Brain microvascular endothelial cell (primary cell): ENCODE results near the gene TMEM39B.
"Not testable (repeated sequence)": the region's sequence is repeated elsewhere in the genome, so short reads cannot be mapped to it uniquely, and the experiment has no call there.

Experiments used
- DNase-seq: peaks from one replicate; pipeline ENCODE4 v3.0.0-alpha.2; 2020
- H3K27ac ChIP-seq: fragments of 250-450 bp; sonication (Bioruptor Pico); 2 replicates; pipeline ENCODE4 v1.5.1; 2020; ENCODE audit warnings: mild to moderate bottlenecking, moderate library complexity
- H3K27me3 ChIP-seq: fragments of 250-450 bp; sonication (Bioruptor Pico); replicated peaks from 2 replicates; pipeline ENCODE4 v1.5.1; 2020; ENCODE audit warnings: mild to moderate bottlenecking
- H3K36me3 ChIP-seq: fragments of 250-450 bp; sonication (Bioruptor Pico); replicated peaks from 2 replicates; pipeline ENCODE4 v1.5.1; 2020; ENCODE audit warnings: mild to moderate bottlenecking
- H3K4me3 ChIP-seq: 2 replicates; pipeline ENCODE4 v1.5.1; 2011; ENCODE audit warnings: low read depth, mild to moderate bottlenecking, control low read depth, low read length, moderate library complexity
- in situ Hi-C: cut with HindIII; loops from 2 replicates; pipeline ENCODE4 v1.10.0; 2017; ENCODE audit warnings: low sequenced_read_pairs, low pct_ligation_motif_present
- TF ChIP-seq, protein P1 (sequence below): IDR thresholded peaks from 2 replicates; pipeline ENCODE4 v1.5.1; 2011; ENCODE audit warnings: low read depth, mild to moderate bottlenecking, moderate library complexity, low read length, control low read depth, inconsistent platforms; ENCODE audit errors: missing control alignments

Gene TMEM39B

DNA sequence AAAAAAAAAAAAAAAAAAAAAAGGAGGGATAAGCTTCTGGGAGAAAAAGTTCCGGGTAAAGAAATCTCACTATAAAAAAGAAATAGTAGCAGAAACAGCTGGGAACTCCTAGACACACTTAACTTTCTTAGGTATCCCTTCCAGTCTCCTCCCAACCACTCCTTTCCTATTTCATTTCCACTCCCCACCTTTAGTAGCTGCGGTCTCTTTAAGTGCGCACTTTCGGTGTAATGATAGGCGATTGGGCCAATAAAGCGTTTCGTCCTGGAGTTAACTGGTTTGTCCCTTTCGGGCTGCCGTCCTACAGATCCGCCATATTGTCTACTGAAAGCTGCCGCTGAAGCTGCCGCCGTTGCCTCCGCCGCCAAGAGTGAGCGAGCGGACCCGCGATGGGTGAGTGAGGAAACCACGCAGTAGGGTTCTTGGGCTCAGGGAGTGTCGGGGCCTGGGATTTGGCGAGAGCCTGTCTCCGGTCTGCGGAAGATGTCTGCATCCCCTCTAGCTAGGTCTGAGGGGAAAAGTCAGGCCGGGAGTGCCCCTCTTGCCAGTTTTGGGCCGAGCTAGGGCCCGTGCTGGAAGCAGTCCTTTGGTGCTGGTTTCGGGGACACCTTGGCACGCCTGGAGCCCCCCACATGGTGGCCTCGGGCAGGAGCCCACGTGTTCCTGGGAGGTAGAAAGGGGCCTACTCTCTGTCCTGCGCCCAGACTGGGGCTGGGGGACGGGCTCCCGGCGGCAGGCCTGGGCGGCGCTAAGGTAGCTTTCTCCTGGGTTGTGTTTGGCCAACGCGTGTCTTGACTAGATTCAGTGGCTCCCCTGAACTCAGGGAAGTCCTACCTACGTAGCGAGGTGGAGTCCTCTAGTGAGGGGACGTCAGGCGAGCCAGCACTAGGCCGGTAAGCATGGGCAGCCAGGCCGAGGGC lies 35.3 kb downstream of the TMEM39B start, which contains the start of gene KPNA6:
Gene KPNA6 (plus strand): TSS at position 315 of the 920 bp plus-strand sequence. CDS start 75 bp downstream, at position 390.
- DNase-seq: peak; percentile 98
- peak within 1 kb of the TSS; percentile 79 for H3K4me3 ChIP-seq
- TF ChIP-seq, protein P1, sequence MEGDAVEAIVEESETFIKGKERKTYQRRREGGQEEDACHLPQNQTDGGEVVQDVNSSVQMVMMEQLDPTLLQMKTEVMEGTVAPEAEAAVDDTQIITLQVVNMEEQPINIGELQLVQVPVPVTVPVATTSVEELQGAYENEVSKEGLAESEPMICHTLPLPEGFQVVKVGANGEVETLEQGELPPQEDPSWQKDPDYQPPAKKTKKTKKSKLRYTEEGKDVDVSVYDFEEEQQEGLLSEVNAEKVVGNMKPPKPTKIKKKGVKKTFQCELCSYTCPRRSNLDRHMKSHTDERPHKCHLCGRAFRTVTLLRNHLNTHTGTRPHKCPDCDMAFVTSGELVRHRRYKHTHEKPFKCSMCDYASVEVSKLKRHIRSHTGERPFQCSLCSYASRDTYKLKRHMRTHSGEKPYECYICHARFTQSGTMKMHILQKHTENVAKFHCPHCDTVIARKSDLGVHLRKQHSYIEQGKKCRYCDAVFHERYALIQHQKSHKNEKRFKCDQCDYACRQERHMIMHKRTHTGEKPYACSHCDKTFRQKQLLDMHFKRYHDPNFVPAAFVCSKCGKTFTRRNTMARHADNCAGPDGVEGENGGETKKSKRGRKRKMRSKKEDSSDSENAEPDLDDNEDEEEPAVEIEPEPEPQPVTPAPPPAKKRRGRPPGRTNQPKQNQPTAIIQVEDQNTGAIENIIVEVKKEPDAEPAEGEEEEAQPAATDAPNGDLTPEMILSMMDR: no peak
- no peaks in the 10 kb centered on the region for H3K27me3 ChIP-seq
- peak within 1 kb of the TSS; percentile 71 for H3K27ac ChIP-seq
- no peaks in the 10 kb centered on the region for H3K36me3 ChIP-seq
- in situ Hi-C loops: no loop called here

GRCh38 chr1:32111040-32111623 lies 38.4 kb downstream of the TMEM39B start:
- in situ Hi-C loops: no loop called here
- DNase-seq: no peak
- H3K36me3 ChIP-seq: peaks cover 9% of the 10 kb centered on the region
- H3K27me3 ChIP-seq: no peaks in the 10 kb centered on the region
- H3K4me3 ChIP-seq: no peak overlapping the region
- H3K27ac ChIP-seq: no peak overlapping the region
- TF ChIP-seq, protein P1: no peak

DNA sequence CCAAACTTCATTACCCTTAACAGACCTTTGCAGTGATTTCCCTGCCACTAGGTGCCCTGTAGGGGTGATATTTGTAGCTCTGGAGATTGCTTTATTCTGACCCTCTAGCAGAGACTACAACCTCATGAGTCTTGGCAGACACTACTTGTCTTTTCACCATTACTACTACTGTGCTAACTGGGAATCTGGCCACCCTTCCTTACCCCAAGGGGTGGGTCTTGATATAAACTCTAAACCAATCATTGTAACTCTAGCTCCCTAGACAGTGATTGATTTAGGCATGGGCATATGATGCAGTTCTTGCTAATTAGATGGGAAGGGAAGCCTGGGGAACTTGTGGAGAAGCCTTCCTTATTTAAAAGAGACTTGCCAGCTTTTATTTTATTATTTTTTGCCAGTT lies 39.0 kb downstream of the TMEM39B start:
- Histone ChIP-seq H3K36me3 (peaks cover 9% of the 10 kb centered on the region), H3K27ac (no peak overlapping the region), H3K4me3 (no peak overlapping the region), H3K27me3 (no peaks in the 10 kb centered on the region)
- DNase-seq: no peak
- in situ Hi-C loops: no loop called here
- TF ChIP-seq, protein P1: no peak

- no peaks in the 10 kb centered on the region for H3K27me3 ChIP-seq
- TF ChIP-seq, protein P1: no peak
- DNase-seq: no peak
- peaks cover 9% of the 10 kb centered on the region for H3K36me3 ChIP-seq
- in situ Hi-C loops: no loop called here
- H3K4me3 ChIP-seq: no peak overlapping the region
- no peak overlapping the region for H3K27ac ChIP-seq
Measured at GRCh38 chr1:32112806-32113375, 40.2 kb downstream of the TMEM39B start.

- H3K27me3 ChIP-seq, DNase-seq, H3K27ac ChIP-seq, H3K4me3 ChIP-seq, in situ Hi-C loops, H3K36me3 ChIP-seq: not testable (repeated sequence)
Measured at GRCh38 chr1:32113436-32113835, 40.7 kb downstream of the TMEM39B start.

- no peak overlapping the region for H3K4me3 ChIP-seq
- in situ Hi-C loops: no loop called here
- H3K36me3 ChIP-seq: peaks cover 9% of the 10 kb centered on the region
- TF ChIP-seq, protein P1: no peak
- no peak overlapping the region for H3K27ac ChIP-seq
- no peak for DNase-seq
- no peaks in the 10 kb centered on the region for H3K27me3 ChIP-seq
Measured at GRCh38 chr1:32114420-32114819, 41.7 kb downstream of the TMEM39B start.
